Psoas muscle (tissue), 8 donors: ENCODE data around the gene HAGH. TPM values are rescaled to one million over a fixed set of nuclear protein-coding genes. Genes with fewer than 3 reads are reported as not detected.

Experiments
- ATAC-seq, 4 donors: fragments of 200-7000 bp; cut with Tn5 transposase; one replicate each; pipeline ENCODE4 v1.9.1; 2020; ENCODE audit warnings: moderate library complexity in 3 of 4, mild to moderate bottlenecking in 2 of 4
- DNase-seq, 2 donors: peaks; one replicate each; pipeline ENCODE4 v3.0.0-alpha.2; 2020
- H3K27ac ChIP-seq: fragments of 200-600 bp; one replicate; pipeline ENCODE4 v1.8.0; 2022
- H3K27me3 ChIP-seq, 3 donors: fragments of 200-600 bp in 1 of 3; one replicate each; pipeline versions ENCODE4 v1.6.1 to v1.8.0; 2013 to 2022; ENCODE audit warnings: low read length in 2 of 3, mild to moderate bottlenecking in 2 of 3, moderate library complexity in 1 of 3; ENCODE audit not compliant: insufficient read depth in 3 of 3
- H3K36me3 ChIP-seq, 2 donors: fragments of 200-600 bp in 1 of 2; one replicate each; pipeline versions ENCODE4 v1.6.1 to v1.8.0; 2013 to 2022; ENCODE audit warnings: low read depth in 1 of 2, mild to moderate bottlenecking in 1 of 2, moderate library complexity in 1 of 2; ENCODE audit not compliant: insufficient read depth in 1 of 2
- H3K4me1 ChIP-seq: fragments of 200-600 bp; one replicate; pipeline ENCODE4 v1.8.0; 2022
- H3K4me3 ChIP-seq: fragments of 200-600 bp; one replicate; pipeline ENCODE4 v1.8.0; 2022; ENCODE audit warnings: mild to moderate bottlenecking
- H3K9me3 ChIP-seq: fragments of 200-600 bp; one replicate; pipeline ENCODE4 v1.8.0; 2022
- CTCF ChIP-seq: fragments of 200-600 bp; IDR thresholded peaks from one replicate; pipeline ENCODE4 v1.8.0; 2022; ENCODE audit warnings: antibody characterized with exemption
- WGBS, 3 donors: extraction: QIAGEN DNeasy Blood & Tissue Kit; methylation state at CpG; one replicate each; pipeline versions ENCODE4 v1.1.6 to v1.1.7; 2013; 5-methylcytosine and 5-hydroxymethylcytosine counted together
- intact Hi-C, 2 donors: fragments of 100-400 bp; cut with DNase I; formaldehyde crosslinking; loops; one replicate each; pipeline versions ENCODE4 v1.11.0 to v1.14.2; 2022
- polyA plus RNA-seq, 3 donors: library from polyadenylated mRNA; stranded (reverse); fragments of 200-250 nt; gene quantifications; one replicate each; pipeline ENCODE4 v1.2.3, GENCODE V29; 2013
- total RNA-seq, 4 donors: library from RNA; stranded (reverse); fragmentation: NEBNext Ultra II Directional in 2 of 4; extraction: Animal tissue kit (Norgen Biotek cat#: 25700) in 2 of 4; gene quantifications; one replicate each; pipeline versions ENCODE4 v1.2.1 to v1.2.4, GENCODE V29; 2021 to 2023
- donor health status: healthy with polysubstance abuse.
- donor health status: DM: no; HTN: no; CAD: no; lungs with moderate emphysema.
- donor health status: Bipolar disorder and iron deficiency.
- donor health status: healthy.
- donor health status: DM: yes; HTN: yes; CAD: no.
- donor health status: DM: no; HTN: no; CAD: no.
- donor health status: DM: no; HTN: no; CAD: no.
- donor health status: DM: yes; HTN: yes; CAD: no.

Gene HAGH
- total and polyA plus RNA-seq, 7 donors = 112 to 277 (median 160) TPM

DNA sequence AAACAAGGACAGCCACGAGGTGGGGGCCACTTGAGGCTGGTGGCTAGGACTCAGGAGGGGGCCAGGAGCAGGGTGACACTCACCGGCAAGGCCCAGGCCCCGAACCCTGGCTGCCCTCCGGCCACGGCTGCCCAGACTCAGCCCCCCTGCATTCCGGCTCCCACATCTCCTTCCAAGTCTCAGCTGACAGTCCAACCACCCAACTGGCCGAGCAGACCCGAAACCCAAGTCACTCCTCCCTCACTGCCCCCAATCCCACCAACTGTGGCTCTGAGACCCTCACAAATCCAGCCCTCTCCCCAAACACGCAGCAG, 9.4 kb downstream of the HAGH start:
- peaks cover 0 to 80% of the 10 kb centered on the region in 2 donors for H3K36me3 ChIP-seq
- H3K27me3 ChIP-seq = no peaks in the 10 kb centered on the region
- DNase-seq (no peak), ATAC-seq (no peak)
- H3K4me1 ChIP-seq = no peaks in the 10 kb centered on the region
- intact Hi-C loops = no loop called here
- no peak overlapping the region for H3K27ac ChIP-seq
- H3K4me3 ChIP-seq = no peak overlapping the region
- WGBS, 3 donors = 88 to 95% (median 93%) methylated on average over 9 of the region's 9 CpGs
- H3K9me3 ChIP-seq = no peaks in the 10 kb centered on the region
- TF ChIP-seq CTCF = no peak

- H3K9me3 ChIP-seq = no peaks in the 10 kb centered on the region
- WGBS, 3 donors = 87 to 94% (median 92%) methylated on average over 40 of the region's 40 CpGs
- H3K27ac ChIP-seq = no peak overlapping the region
- no peak for TF ChIP-seq CTCF
- intact Hi-C loops = no loop called here
- H3K4me1 ChIP-seq = no peaks in the 10 kb centered on the region
- H3K36me3 ChIP-seq = peaks cover 0 to 74% of the 10 kb centered on the region in 2 donors
- DNase-seq = no peak
- H3K4me3 ChIP-seq = no peak overlapping the region
- ATAC-seq = peak in 1 of 4 donors; percentile 27
- no peaks in the 10 kb centered on the region for H3K27me3 ChIP-seq
These were observed 10.0 kb downstream of the HAGH start for GRCh38 chr16:1816396-1817275.

GRCh38 chr16:1815461-1815860, 11.2 kb downstream of the HAGH start:
- DNase-seq (no peak), ATAC-seq (peak in 2 of 4 donors; percentile 32 to 47)
- no peak for TF ChIP-seq CTCF
- WGBS, 3 donors = 67 to 86% (median 78%) methylated on average over 11 of the region's 11 CpGs
- Histone ChIP-seq H3K27ac (no peak overlapping the region), H3K9me3 (no peaks in the 10 kb centered on the region), H3K4me1 (no peaks in the 10 kb centered on the region), H3K36me3 (peaks cover 0 to 69% of the 10 kb centered on the region in 2 donors), H3K27me3 (no peaks in the 10 kb centered on the region), H3K4me3 (no peak overlapping the region)
- intact Hi-C loops = no loop called here

- no peak overlapping the region for H3K27ac ChIP-seq
- TF ChIP-seq CTCF = peak; percentile 22
- no peak overlapping the region for H3K4me3 ChIP-seq
- no peaks in the 10 kb centered on the region for H3K4me1 ChIP-seq
- 28 to 39% (median 34%) methylated on average over 17 of the region's 17 CpGs for WGBS, 3 donors
- no peaks in the 10 kb centered on the region for H3K27me3 ChIP-seq
- DNase-seq (no peak), ATAC-seq (peak; percentile 61 to 79 (median 74))
- peaks cover 0 to 66% of the 10 kb centered on the region in 2 donors for H3K36me3 ChIP-seq
- intact Hi-C loops = no loop called here
- H3K9me3 ChIP-seq = no peaks in the 10 kb centered on the region
These were observed 13.9 kb downstream of the HAGH start for GRCh38 chr16:1812732-1813163.
